Liver (tissue), 9 donors: ENCODE results near the gene ANKRD36B. TPM values are rescaled to one million over a fixed set of nuclear protein-coding genes. Genes with fewer than 3 reads are reported as not detected.
"Not testable (repeated sequence)": the region's sequence is repeated elsewhere in the genome, so short reads cannot be mapped to it uniquely, and the experiment has no call there.

Experiments
- DNase-seq: peaks from one replicate; pipeline ENCODE4 v3.0.0-alpha.2; 2017; ENCODE audit warnings: low spot score
- H3K27ac ChIP-seq, 2 donors: one replicate each; pipeline ENCODE4 v1.7.0; 2013; ENCODE audit warnings: inconsistent platforms in 2 of 2, low read length in 2 of 2, control low read depth in 1 of 2, low read depth in 1 of 2, mild to moderate bottlenecking in 1 of 2
- H3K27me3 ChIP-seq, 4 donors: one replicate each; pipeline versions ENCODE4 v1.6.1 to v1.7.0; 2013; ENCODE audit warnings: low read length in 3 of 4, inconsistent platforms in 1 of 4, mild to moderate bottlenecking in 1 of 4, moderate library complexity in 1 of 4; ENCODE audit not compliant: control insufficient read depth in 4 of 4, insufficient read depth in 4 of 4
- H3K36me3 ChIP-seq, 4 donors: one replicate each; pipeline versions ENCODE4 v1.6.1 to v1.7.0; 2013; ENCODE audit warnings: low read length in 3 of 4, mild to moderate bottlenecking in 3 of 4, low read depth in 1 of 4, moderate library complexity in 1 of 4; ENCODE audit not compliant: control insufficient read depth in 4 of 4, insufficient read depth in 3 of 4
- H3K4me1 ChIP-seq, 4 donors: one replicate each; pipeline versions ENCODE4 v1.6.1 to v1.7.0; 2013; ENCODE audit warnings: low read length in 3 of 4, mild to moderate bottlenecking in 3 of 4, moderate library complexity in 1 of 4; ENCODE audit not compliant: control insufficient read depth in 4 of 4, insufficient read depth in 4 of 4
- H3K4me3 ChIP-seq, 3 donors: one replicate each; pipeline versions ENCODE4 v1.6.1 to v1.7.0; 2013; ENCODE audit warnings: low read length in 3 of 3, control low read depth in 1 of 3, low read depth in 1 of 3, mild to moderate bottlenecking in 1 of 3
- H3K9ac ChIP-seq, 2 donors: one replicate each; pipeline ENCODE4 v1.7.0; 2013; ENCODE audit warnings: low read length in 2 of 2, mild to moderate bottlenecking in 2 of 2, moderate library complexity in 2 of 2, control low read depth in 1 of 2, low read depth in 1 of 2
- H3K9me3 ChIP-seq, 4 donors: one replicate each; pipeline versions ENCODE4 v1.6.1 to v1.7.0; 2013; ENCODE audit warnings: low read length in 3 of 4; ENCODE audit not compliant: control insufficient read depth in 4 of 4
- YY1 ChIP-seq: IDR thresholded peaks from 2 replicates; pipeline ENCODE4 v1.6.1; 2016; ENCODE audit warnings: antibody characterized with exemption, mild to moderate bottlenecking
- WGBS: extraction: QIAGEN DNeasy Blood & Tissue Kit; methylation state at CpG from one replicate; pipeline ENCODE4 v1.1.7; 2013; 5-methylcytosine and 5-hydroxymethylcytosine counted together
- polyA plus RNA-seq, 2 donors: library from polyadenylated mRNA; stranded (reverse) in 1 of 2; unstranded in 1 of 2; fragments of 200-250 nt in 1 of 2; fragments of >200 nt in 1 of 2; fragmentation: Nextera tagmentation in 1 of 2; extraction: Ambion mirVana in 1 of 2; gene quantifications; one replicate each; pipeline versions ENCODE4 v1.2.1 to v1.2.3, GENCODE V29; 2013 to 2015
- total RNA-seq, 2 donors: library from RNA; depleted of rRNA; stranded (reverse); fragments of >200 nt; gene quantifications; one replicate each; pipeline ENCODE4 v1.2.3, GENCODE V29; 2014
- donor health status: healthy.
- donor health status: healthy.
- donor health status: healthy.
- donor health status: healthy.
- donor health status: healthy.

The ANKRD36B gene
- total RNA-seq (1 to 10 TPM; 6.5 to 9.2 TPM), polyA plus RNA-seq (1 to 10 TPM in 1 of 2 donors, under 1 TPM in 1; 0.58 to 3.4 TPM)

DNA sequence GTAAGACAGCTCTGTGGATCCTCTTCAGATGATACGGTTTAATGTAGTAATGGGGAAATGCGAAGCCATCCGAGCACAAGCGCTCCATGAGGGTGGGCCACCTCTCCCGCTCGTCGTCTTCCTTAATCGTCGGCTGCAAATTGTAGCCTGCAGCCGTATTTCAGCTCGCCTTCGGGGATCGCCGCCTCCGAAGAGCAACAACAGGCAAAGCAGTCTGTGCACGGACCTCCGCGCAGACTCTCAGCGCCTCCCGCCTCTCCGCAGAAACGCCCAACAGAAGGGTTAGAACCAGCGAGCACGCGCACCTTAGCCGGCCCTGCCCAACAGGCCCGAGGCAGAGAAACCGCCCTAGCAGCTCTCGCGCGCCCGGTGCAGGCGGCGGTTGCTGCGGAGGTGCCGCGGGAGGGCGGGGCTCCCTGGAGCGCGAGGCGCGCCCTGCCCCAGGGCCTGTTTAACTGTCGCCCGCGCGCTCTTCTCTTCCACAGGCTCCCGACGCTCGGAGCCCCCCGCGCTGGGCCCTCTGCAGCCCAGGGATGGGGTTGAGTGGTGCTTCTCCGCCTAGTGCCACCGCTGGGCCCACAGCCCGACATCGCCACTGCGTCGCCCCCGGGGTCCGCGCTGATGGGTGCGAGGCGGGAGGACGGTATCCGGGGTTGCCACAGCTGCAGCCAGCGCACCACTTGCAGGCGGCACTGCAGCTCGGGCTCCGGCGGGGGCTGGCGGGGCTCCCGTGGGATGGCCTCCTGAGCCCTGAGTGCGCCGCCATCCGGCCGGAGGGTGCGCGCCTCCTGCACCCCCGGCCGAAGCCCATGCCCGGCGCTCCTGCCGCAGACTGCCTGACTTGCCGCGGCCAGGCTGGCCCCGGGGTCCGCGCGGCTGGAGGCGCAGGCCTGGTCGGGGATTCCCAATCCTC, at the start of gene ANKRD36B:
ANKRD36B (minus strand) TSS at position 280 of the 913 bp plus-strand sequence; CDS start at position 88, 192 bp downstream.
- not testable (repeated sequence) for H3K27me3 ChIP-seq, H3K9me3 ChIP-seq, H3K4me1 ChIP-seq, H3K36me3 ChIP-seq
- peak within 1 kb of the TSS; percentile 42 to 76 (median 59) for H3K4me3 ChIP-seq
- TF ChIP-seq YY1 = peak; percentile 27
- WGBS = under 1% methylated on average over 52 of the region's 90 CpGs
- H3K9ac ChIP-seq = peak within 1 kb of the TSS; percentile 60 to 79
- DNase-seq = peak; percentile 48
- peak within 1 kb of the TSS; percentile 86 to 94 for H3K27ac ChIP-seq

DNA sequence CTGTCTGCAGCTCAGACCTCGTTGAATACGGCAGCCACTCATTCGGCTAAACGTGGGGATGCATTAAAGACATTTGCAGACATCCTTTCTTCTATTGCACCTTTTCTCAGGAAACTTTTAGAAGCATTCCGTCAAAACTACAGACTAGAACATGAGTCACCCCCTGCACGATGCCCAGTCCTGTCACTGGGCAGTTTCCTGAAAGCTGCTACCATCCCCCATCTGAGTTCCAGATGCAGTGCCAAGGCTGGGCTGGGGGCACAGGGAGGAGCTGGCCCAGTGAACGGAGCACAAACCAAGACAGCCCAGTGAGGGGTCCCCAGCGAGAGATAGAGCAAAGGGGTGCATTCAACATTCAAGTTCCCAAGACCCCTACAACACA, 36.4 kb upstream of the ANKRD36B start:
- 79% methylated on average over 8 of the region's 8 CpGs for WGBS
- H3K36me3 ChIP-seq, H3K4me3 ChIP-seq, H3K9ac ChIP-seq, H3K9me3 ChIP-seq, DNase-seq, H3K4me1 ChIP-seq, H3K27me3 ChIP-seq, H3K27ac ChIP-seq: not testable (repeated sequence)

GRCh38 chr2:97625354-97626048, 35.8 kb upstream of the ANKRD36B start:
- not testable (repeated sequence) for H3K9ac ChIP-seq, H3K4me1 ChIP-seq, H3K27me3 ChIP-seq, H3K27ac ChIP-seq, DNase-seq, H3K4me3 ChIP-seq, H3K36me3 ChIP-seq, H3K9me3 ChIP-seq
- WGBS = 24% methylated on average over 4 of the region's 8 CpGs

DNA sequence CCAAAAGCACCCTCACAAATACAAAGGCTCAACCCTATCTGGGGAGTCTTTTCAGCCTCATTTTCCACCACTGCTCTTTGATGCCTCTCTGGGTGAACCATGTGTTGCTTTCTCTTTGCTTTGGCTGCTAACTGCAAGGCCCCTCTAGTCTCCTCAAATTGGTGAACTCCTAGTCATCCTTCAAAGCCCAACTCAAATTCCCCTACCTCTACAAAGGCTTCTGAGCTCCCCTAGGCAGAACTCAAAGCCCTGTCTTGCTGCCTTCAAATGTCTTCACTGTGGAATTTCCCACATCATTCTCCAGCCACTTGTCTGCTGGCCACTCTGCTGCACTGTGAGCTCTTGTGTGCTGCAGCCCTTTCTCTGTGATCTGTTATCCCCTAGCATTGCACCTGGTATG, 33.3 kb upstream of the ANKRD36B start:
- H3K4me1 ChIP-seq, H3K9me3 ChIP-seq, H3K27ac ChIP-seq, DNase-seq, H3K9ac ChIP-seq, H3K4me3 ChIP-seq, H3K36me3 ChIP-seq, H3K27me3 ChIP-seq: not testable (repeated sequence)

GRCh38 chr2:97620492-97620891, 30.8 kb upstream of the ANKRD36B start:
- H3K4me3 ChIP-seq, H3K36me3 ChIP-seq, DNase-seq, H3K27me3 ChIP-seq, H3K4me1 ChIP-seq, H3K27ac ChIP-seq, H3K9ac ChIP-seq, H3K9me3 ChIP-seq: not testable (repeated sequence)
- 81% methylated on average over 1 of the region's 1 CpG for WGBS

GRCh38 chr2:97618939-97619827, 29.5 kb upstream of the ANKRD36B start:
- 81% methylated on average over 11 of the region's 14 CpGs for WGBS
- not testable (repeated sequence) for H3K36me3 ChIP-seq, H3K4me1 ChIP-seq, DNase-seq, H3K9ac ChIP-seq, H3K9me3 ChIP-seq, H3K27ac ChIP-seq, H3K27me3 ChIP-seq, H3K4me3 ChIP-seq
